NB4 (cell line): Measurements from ENCODE around the gene RUVBL2.

Source experiments
- CTCF ChIP-seq: IDR thresholded peaks from one replicate; pipeline ENCODE4 v1.5.1; 2012; ENCODE audit warnings: low read depth, low read length
- MYC ChIP-seq: IDR thresholded peaks from 2 replicates; pipeline ENCODE4 v1.6.1; 2011; ENCODE audit warnings: low read depth, low read length

GRCh38 chr19:48947258-48947542, 46.5 kb upstream of the RUVBL2 start:
- TF ChIP-seq MYC: no peak
- TF ChIP-seq CTCF: no peak
